CD4-positive, alpha-beta T cell treated with Interleukin-6 at 100 ng/mL for 8 hours (primary cell): ENCODE data around the gene ALG1.
"Not testable (repeated sequence)": the region's sequence is repeated elsewhere in the genome, so short reads cannot be mapped to it uniquely, and the experiment has no call there.

Source experiments
- DNase-seq: peaks from one replicate; pipeline ENCODE4 v3.0.0-alpha.2; 2020; ENCODE audit warnings: mixed read lengths, low spot score

ALG1 gene

DNA sequence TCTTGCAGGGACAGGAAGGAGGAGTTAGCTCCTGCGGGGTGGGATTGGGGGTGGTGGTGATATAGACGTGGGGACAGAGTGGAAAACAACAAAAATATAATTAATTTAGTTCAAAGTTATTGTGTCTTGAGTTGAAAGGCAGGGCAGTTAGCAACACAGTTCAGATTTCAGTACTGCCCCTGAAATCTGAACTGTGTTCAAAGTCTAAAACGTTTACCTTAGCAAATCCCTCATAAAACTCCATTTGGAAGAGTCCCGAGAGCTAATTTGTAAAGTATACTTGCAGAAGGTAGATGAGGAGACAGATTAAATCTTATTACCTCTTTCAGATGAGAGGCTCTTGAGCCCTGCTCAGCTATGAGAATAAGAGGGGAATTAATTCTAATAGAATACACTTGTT lies 27.5 kb downstream of the ALG1 start:
- DNase-seq, result not testable (repeated sequence)

DNA sequence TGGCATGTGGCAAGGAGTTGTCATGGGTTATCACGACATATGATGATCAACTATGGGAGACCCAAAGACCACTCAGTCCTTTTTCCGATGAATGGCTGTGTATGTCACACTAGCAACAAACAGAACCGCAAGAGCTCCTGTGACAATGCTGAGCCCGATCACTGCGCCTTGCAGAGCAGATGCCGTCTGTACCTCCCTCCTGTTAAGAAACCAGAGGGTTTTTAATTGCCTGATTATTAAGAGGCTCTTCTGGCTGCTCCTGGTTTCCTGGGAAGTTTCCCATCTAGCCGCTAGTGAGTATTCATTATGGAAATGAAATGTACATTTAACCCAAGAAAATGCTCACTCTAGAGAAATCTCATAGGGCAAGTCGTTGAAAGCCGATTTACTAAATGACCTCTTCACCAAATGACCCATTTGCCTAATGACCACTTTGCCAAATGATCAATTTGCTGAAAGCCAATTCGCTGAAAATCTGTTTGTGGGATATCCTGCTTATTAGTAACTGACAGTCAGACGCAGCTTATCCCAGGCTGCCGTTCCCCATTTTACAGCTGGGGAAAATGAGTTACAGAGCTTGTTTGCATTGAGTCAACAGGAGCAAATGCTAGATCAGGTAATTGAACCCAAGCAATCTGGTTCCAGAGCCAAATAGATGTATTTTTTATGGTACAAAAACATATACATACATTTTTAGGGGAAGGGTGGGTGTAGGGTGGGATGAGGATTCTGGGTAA lies 31.8 kb downstream of the ALG1 start:
- not testable (repeated sequence) for DNase-seq

DNA sequence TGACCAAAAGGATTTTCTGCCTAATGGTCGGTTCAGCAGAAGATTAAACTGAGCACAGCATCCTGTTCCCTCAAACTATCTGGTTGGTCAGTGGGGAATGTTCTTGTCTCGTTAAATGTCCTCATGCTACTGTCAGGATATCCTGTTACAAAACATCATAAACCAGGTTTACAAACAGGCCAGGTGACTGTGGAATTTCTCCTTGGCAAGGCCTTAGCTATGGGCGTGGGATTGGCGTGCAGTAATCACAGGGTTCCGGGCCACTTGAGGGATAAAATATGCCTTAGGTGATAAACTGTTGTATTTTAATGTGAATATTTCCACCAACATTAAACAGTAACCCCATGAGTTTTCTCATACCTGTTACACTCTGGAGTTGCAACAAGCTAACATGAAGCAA lies 33.4 kb downstream of the ALG1 start:
- DNase-seq, result not testable (repeated sequence)

DNA sequence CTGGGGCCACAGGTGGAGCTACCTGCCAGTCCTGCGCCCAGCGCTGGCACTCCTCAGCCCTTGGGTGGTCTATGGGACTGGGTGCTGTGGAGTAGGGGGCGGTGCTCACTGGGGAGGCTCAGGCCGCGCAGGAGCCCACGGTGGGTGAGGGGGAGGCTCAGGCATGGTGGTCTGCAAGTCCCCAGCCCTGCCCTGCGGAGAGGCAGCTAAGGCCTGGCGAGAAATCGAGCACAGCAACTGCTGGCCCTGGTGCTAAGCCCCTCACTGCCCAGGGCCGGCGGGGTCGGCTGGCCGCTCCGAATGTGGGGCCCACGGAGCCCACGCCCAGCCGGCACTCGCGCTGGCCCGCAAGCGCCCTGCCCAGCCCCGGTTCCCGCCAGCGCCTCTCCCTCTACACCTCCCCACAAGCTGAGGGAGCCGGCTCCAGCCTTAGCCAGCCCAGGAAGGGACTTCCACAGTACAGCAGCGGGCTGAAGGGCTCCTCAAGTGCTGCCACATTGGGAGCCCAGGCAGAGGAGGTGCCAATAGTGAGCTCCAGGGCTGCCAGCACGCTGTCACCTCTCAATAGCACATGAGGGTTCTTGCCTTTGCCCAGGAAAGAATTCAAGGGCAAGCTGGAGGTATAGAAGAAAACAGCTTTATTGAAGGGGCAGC lies 37.0 kb downstream of the ALG1 start:
- no peak for DNase-seq

DNA sequence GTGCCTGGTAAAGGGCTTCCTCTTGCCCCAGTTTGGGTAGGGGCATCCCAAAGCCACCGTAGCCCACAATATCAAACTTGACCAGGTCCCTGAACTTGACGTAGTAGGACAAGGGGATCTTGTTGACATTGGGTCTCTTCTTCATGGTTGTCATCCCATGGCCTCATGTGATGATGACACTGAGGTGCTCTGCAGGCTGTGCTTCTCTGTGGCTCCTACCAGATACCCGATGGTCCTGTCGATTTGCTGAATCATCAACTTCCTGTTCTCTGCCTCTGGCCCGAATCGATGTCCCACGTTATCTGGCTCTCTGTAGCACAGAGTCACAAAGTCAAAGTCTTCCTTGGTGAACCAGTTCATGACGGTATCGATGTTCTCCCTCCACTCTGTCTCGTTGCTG lies 39.3 kb downstream of the ALG1 start:
- DNase-seq, result not testable (repeated sequence)

DNA sequence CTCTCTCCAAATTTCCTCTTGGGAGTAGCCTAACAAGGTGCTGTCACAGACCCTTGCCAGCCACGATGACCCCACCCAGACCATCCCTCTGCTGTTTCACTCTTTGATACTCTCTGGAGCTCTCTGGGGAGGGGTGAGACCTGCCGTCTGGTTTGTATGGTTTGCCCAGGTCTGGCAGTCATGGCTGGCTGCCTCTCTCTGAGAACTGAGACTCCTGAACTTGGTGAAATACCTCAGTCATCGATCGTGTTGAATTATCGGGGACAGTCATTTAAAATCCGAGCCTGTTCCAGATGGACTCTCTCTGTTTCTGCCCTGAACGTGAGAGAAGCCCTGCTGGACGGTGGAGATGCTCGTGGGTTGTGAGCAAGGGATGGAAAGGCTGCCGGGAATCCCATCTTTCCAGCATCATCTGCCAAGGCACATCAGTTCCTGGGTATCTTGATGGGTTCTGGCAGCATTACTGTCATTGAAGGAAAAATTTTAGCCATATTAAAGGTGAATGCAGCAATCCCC lies 45.2 kb downstream of the ALG1 start:
- DNase-seq, result not testable (repeated sequence)

DNA sequence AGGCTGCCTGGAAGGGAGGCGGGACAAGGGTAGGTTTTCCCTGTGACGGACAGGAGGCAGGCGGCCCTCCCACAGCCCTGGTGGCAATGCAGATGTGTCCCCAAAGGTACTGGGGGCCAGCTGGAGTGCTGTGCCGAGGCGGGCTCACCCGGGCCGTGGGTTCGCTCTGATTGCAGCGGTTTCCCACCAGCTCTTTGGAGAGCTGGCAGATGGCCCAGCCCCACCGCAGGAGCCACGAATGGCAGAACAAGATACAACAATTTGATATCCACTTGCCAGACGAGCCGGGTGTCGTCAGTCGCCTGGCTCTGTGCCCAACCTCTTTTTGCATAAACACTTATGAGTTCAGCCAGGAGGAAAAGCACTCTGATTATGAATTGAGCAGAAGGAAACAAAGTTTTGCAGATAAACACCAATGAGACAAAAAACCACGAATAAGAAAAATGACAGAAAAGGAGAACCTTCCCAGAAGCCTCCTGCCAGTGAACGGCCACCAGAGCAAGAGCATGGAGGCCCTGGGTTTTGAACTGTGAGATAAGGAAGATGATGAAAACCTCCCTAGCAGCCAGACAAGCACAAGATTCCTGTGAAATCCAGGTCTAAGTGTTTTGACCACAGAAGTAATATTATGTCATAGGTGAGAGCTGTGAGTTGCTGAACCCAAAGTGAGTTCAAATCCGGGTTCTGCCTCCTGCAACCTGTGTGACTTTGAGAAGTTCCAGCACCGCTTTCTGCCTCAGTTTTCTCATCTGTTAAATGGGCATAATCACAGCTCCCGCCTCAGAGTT lies 45.9 kb downstream of the ALG1 start:
- DNase-seq, result peak; percentile 39

DNA sequence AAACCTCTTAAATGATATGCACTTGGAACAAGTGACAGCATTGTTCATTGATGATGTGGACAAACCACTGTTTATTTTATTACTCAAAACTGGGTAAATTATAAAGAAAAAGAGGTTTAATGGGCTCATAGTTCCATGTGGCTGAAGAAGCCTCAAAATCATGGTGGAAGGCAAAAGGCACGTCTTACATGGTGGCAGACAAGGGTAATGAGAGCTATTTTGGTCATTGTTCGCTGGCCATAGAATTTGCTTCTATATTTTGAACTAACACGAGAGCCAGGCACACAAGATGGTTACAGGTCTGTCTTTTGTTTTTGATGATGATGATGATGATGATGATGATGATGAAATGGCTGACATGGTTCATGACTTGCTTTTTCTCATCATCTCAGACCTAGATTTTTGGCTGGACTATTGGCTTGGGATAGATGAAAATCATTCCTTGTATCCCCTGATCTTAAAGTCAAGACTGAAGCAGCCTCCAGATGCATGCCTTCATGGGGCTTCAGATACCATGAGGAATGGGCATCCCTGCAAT lies 59.9 kb downstream of the ALG1 start:
- not testable (repeated sequence) for DNase-seq

DNA sequence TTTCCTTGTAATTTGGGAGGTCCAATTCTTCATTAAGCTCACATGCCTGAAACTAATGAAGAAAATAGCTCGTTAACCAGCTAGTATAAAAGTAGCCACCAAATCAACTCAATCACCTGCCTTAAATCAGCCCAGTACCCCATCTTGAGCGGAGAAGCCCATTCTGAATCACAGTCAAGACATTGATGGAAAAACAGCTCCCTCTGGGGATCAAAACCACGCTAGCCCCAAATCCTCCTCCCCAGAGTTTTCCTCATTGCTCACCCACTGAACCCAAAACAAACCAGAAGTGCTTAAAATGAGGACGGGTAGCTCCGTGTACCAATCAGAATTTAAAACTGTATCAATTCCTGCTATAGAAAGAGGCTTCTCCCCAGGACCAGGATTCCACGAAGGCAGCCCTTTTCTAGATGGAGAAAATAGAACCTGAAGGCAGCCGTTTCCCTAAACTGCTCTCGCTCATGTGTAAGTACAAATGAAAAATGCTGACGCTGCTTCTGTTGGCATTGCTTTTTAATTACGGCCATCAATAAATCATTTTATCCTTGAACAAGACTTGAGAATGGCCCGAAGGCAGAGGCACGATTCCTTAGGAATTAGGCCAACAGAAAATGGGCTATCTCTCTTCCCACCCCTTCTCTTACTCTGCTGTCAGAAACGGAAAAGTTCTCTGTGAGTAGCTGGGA lies 61.4 kb downstream of the ALG1 start:
- not testable (repeated sequence) for DNase-seq

DNA sequence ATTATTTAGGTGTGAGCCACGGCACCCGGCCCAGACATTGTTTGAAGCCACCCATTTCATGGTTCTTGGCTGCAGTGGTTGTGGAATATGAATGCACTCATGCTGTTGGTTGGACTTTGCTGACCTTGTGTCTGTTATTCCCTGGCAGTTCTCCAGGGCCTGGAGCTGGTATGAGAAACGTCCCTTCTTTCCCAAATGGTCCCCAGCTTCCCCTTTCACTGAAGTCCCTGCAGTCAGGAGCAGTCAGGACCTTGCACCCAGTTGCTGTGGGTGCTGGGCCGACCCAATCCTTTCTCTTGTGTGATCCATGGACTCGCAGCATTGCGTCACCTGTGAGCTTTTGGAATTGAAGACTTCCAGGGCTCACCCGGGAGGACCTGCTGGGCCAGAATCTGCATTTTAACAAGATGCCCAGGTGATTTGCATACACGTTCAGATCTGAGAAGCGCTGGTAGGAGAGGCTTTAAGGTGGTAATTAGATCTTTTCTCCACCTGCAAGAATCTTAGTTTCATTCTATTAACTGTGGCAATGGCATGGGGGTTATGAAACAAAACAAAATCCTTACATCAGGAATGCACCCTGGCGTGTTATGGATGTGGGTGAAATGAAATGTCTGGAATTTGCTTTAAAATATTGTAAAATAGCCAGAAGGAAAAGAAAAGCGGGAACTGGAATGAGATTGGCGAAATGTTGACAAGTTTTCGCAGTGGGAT lies 63.3 kb downstream of the ALG1 start:
- DNase-seq, result not testable (repeated sequence)
